ENCODE results near the gene IQUB. TPM values are rescaled to one million over a fixed set of nuclear protein-coding genes. Genes with fewer than 3 reads are reported as not detected.
A peak's percentile ranks its signal among the peaks of the same experiment; 100 is the strongest.
"Not testable (repeated sequence)": the region's sequence is repeated elsewhere in the genome, so short reads cannot be mapped to it uniquely, and the experiment has no call there.

The IQUB gene
- total RNA-seq, 1 experiment from 2014 or later = 0.08 TPM

DNA sequence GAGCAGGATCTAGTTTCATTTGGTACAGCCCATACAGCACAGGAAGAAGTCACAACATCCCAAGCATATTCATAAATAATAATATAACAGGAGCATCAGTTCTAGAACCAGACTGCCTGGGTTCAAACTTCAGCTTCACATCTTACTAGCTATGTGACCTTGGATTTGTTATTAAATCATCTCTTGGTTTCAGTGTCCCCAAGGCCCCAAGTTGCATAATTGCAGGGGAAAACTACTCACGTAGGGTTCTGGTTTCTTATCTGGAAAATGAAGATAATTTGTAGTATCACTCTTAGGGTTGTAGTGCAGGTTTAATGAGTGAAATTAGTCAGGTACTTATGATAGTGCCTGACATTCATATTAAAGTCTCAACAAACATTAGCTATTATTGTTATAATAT is 5.5 kb upstream of the IQUB start:
- DNase-seq (ENCODE audit: low spot score) = no peak

DNA sequence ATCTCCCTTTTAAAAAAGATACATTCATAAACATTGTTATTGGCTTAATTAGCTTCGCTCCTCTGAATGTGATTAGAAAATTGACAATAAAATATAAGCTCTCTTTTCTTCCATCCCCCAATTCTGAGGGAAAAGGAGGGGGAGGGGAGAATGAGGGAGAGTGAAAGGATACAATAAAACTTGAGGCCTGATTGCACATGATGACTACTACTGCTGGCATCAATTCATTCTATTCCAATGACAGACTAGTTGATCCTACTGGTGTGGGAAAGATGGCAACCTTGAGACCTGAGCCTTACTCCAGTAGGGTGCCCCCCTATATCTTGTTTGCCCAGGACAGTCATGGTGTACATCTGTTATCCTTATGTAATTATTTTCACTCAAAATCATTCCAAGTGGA is 4.5 kb upstream of the IQUB start:
- no peak for DNase-seq (ENCODE audit: low spot score)

DNA sequence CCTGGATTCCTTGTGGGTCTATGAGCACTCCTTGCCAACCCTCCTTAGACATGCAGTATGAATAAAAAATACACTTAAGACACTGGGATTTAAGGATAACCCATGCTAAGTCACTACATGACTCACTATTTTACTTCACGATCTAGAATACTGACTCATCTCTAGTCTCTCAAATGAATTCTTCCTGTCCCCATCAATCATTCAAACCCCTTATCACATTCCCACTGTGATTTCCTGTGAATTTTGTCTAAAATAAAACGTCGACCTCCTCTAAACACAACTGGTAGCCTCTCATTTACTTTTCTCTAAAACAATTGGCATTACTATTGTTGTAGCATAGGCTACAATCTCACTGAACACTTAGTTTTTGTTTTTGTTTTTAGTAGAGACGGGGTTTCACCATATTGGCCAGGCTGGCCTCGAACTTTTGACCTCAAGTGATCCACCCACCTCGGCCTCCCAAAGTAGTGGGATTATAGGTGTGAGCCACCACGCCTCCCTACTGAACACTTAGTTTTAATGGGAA is 3.9 kb upstream of the IQUB start:
- DNase-seq (ENCODE audit: low spot score) = peak; percentile 43

DNA sequence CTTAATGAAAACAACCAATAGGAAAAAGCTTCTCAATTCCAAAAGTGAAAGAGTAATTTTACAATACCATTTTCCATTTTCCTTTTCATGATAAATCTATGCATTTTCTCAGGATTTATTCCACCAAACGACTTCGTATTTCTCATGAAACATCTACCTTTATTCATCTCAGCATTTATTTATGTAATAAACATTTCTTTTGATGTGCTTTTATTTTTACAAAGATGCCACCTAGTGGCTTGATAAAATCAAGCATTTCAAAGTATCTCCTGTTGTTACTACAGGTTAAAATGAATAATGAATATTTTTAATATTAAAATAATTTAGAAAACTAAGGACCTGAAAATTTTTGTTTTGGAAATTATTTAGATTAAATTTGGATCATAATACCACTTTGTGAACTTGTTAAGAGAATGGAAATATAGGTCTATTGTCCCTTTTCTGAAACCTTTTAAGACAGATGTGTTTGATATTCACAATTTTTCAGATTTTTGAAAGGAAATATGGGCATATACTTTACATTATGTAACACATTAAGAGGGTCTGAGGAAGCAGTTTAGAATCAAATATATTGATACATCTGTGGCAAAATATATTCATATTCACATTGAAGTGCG is 2.7 kb upstream of the IQUB start:
- DNase-seq (ENCODE audit: low spot score) = peak; percentile 17

DNA sequence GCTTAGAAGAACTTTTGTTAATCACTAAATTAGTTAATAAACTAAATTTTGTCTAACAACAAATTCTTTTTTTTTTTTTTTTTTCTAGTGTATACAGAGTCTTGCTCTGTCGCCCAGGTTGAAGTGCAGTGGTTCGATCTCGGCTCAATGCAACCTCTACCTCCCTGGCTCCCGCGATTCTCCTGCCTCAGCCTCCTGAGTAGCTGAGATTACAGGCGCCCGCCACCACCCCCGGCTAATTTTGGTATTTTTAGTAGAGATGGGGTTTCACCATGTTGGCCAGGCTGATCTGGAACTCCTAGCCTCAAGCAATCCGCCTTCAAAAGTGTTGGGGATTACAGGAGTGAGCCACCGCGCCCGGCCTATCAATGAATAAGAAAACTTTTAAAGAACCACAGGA is 1.1 kb upstream of the IQUB start:
- no peak for DNase-seq (ENCODE audit: low spot score)

DNA sequence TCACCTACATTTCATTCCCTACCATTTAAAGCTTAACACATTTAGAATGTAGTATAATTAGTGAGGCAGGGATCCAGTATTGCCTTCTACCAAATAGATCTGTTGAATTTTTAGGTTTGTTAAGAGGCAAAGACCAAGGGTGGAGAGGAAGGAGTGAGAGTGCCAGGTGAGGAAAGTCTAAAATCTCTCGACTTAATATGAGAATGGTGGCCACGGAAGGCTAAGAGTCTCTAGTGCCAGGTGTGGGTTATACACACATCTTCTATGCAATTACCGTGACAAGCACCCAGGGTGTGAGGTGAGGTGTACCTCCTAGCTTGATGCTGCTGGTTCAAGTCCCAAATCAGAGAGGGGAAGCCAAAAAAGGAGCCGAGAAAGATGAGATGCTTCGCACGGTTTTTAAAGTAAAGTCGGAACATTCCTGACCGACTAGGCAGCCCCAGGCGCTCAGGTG is 439 bp downstream of the IQUB start:
- DNase-seq (ENCODE audit: low spot score) = no peak

DNA sequence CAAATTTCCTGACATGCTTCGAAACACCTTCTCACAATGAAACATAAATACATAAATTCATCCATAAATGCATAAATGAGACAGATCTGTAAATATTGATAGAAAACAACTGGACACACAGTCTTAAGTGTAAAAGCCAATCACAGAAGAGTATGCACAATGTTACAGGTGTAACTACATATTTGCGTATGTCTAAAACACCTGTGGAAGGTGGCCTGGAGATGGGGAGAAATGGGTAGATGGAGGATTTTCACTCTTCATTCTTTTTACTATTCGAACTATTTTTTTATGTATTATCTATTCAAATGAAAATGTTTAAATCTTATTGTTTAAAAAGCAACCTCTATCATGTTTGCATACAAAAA is 860 bp downstream of the IQUB start:
- DNase-seq (ENCODE audit: low spot score) = no peak

DNA sequence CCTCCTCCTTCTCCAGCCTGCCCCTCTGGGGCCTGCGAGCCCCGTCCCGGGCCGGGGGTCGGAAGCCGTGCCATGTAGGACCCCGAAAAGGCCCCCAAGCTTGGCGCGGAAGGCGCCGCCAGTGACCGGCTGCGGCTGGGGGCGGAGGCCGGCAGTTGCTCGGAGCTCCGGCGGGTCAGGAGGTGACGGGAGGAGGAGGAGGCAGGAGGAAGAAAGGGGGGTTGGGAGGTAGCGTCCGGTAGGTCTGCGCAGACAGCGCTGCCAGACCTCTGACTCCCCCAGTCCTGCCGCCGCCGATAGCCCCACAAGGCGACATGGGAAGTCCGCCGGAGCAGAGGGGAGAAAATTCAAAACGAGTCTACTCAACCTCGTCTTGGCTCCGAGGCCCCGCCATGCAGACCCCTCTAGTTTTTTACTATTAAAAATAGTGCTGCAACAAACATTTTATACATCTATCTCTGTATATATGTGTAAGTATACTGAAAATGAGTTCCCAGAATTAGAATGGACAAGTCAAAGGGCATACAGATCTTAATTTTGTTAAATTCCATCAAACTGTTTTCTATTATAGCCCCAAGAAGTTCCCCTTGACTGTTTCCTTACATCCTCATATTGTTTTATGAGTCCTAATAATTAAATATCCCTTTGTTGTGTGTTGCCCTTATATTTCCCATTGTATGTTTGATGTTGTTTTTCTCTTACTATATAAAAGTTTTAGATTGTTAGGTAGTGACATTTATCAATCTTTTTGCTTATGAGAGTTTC is 1.4 kb downstream of the IQUB start:
- DNase-seq (ENCODE audit: low spot score) = not testable (repeated sequence)

DNA sequence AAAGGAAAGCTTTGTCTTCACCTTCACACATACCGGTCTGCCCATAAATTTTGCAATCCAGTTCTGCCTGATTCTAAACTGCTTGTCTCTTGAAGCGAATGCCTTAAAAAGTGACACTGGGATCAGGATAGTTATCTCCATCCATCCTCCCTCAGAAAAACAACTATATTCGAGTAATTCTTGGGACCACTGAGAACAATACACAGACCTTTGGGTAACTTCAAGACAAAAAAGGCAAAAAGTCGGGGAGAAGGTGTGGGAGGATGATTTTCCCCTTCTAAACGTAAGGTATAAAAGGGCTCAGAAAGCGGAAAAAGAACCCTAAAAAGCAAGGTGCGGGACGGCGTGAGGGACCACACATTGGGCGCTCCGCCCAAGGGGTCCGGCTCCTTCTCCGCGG is 2.1 kb downstream of the IQUB start:
- not testable (repeated sequence) for DNase-seq (ENCODE audit: low spot score)

DNA sequence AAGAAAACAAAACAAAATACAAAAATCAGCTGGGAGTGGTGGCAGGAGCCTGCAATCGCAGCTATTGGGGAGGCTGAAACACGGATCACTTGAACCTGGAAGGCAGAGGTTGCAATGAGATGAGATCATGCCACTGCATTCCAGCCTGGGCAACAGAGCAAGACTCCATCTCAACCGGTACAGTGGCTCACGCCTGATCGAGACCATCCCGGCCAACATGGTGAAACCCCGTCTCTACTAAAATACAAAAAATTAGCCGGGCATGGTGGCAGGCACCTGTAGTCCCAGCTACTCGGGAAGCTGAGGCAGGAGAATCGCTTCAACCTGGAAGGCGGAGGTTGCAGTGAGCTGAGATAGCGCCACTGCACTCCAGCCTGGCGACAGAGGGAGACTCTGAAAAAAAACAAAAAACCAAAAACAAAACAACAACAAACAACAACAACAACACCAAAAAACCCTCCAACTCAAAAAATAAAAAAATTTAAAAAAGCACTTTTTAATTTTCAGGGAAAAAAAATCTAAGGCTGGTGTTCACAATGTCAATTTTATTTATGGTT is 4.3 kb downstream of the IQUB start:
- DNase-seq (ENCODE audit: low spot score) = not testable (repeated sequence)

DNA sequence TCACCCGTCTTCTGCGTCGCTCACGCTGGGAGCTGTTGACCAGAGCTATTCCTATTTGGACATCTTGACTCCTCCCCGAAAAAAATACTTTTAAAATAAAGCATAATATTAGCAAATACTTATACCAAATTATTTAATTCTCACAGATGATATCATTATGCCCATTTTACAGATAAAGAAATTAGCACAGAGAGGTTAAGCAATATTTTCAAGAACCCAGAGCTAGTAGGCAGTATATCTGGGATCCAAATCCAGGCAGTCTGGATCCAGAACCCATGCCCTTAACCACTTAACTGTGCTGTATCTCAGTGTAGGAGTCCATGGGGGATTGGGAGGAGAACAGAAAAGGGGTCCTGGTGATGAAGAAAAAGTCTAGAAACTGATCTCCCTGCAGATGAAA is 6.1 kb downstream of the IQUB start:
- no peak for DNase-seq (ENCODE audit: low spot score)

DNA sequence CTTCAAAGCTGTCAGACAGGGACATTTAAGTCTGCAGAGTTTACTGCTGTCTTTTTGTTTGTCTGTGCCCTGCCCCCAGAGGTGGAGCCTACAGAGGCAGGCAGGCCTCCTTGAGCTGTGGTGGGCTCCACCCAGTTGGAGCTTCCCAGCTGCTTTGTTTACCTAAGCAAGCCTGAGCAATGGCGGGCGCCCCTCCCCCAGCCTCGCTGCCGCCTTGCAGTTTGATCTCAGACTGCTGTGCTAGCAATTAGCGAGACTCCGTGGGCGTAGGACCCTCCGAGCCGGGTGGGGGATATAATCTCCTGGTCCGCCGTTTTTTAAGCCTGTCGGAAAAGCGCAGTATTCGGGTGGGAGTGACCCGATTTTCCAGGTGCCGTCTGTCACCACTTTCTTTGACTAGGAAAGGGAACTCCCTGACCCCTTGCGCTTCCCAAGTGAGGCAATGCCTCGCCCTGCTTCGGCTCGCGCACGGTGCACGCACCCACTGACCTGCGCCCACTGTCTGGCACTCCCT is 6.6 kb downstream of the IQUB start:
- not testable (repeated sequence) for DNase-seq (ENCODE audit: low spot score)

DNA sequence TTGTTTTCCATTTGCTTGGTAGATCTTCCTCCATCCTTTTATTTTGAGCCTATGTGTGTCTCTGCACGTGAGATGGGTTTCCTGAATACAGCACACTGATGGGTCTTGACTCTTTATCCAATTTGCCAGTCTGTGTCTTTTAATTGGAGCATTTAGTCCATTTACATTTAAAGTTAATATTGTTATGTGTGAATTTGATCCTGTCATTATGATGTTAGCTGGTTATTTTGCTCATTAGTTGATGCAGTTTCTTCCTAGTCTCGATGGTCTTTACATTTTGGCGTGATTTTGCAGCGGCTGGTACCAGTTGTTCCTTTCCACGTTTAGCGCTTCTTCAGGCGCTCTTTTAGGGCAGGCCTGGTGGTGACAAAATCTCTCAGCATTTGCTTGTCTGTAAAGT is 7.9 kb downstream of the IQUB start:
- DNase-seq (ENCODE audit: low spot score) = not testable (repeated sequence)

DNA sequence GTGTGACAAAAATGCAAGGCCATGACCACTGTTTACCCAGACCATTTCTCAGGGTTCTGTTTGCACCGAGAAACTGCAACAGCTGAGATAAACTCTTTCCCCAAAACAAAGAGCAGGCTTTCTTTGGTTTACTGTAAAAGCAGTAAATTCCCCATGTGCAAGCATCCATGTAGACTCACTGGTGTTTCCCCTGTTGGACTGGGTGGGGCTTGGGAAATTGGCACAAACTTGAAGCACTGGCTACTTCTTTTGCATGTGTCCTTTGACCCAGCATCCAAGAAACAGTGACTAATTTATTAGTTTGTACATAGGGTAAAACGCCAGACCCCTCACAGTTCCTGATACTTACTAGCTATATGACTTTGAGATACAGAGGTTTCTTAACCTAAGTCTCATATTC is 12.3 kb downstream of the IQUB start:
- DNase-seq (ENCODE audit: low spot score) = no peak

DNA sequence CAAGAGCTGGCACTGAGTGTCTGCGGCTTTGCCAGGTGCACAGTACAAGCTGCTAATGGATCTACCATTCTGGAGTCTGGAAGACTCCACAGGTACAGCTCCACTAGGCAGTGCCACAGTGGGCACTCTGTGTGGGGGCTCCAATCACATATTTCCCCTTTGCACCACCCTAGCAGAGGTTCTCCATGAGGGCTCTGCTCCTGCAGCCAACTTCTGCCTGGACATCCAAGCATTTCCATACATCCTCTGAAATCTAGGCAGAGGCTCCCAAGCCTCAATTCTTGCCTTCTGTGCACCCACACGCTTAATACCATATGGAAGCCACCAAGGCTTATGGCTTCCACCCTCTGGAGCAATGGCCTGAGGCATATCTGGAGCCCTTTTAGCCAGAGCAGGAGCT is 29.2 kb downstream of the IQUB start:
- no peak for DNase-seq (ENCODE audit: low spot score)

DNA sequence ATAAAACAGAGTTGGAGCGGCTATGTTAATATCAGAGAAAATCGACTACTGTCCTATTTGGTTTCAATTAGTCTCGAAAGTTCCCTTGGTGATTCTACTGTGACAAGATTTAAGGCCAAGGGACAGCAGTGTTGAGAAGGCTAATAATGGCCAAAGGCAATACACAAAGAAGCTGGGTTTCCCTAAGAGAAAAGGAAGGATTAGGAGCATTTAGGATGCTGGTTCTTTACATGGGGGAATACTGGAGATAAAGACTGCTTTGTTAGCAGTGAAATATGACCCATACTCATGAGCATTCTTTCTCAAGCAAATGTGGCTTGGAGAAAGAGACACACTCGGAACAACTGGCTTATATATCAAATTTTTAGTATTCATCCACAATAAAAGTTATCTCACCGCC is 32.2 kb downstream of the IQUB start:
- DNase-seq (ENCODE audit: low spot score) = no peak

DNA sequence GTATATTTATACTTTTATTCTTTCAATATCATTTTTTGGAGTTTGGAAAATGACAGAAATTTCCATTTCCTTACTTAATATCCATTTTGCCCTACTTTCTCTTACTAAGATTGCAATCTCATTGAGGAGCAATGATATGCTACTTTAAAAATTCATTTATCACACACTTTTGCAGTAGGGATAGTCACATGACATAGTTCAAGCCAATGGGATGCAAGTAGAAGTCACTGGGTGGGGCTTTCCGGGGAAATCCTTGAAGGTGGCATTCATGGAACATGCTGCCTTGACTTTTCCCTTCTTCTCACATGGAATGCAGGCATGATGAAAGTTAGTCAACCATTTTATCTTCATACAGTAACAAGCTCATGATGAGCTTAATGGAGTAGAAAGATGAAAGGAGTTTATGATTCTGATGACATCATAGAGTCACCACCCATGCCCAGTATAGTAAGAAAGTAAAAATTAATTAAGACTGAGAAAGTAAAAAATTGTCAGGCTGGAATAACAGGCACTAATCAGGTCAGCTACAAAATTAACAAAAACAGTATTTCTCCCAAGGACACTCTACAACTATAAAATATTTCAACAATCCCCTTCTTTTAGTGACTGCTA is 33.4 kb downstream of the IQUB start:
- no peak for DNase-seq (ENCODE audit: low spot score)

DNA sequence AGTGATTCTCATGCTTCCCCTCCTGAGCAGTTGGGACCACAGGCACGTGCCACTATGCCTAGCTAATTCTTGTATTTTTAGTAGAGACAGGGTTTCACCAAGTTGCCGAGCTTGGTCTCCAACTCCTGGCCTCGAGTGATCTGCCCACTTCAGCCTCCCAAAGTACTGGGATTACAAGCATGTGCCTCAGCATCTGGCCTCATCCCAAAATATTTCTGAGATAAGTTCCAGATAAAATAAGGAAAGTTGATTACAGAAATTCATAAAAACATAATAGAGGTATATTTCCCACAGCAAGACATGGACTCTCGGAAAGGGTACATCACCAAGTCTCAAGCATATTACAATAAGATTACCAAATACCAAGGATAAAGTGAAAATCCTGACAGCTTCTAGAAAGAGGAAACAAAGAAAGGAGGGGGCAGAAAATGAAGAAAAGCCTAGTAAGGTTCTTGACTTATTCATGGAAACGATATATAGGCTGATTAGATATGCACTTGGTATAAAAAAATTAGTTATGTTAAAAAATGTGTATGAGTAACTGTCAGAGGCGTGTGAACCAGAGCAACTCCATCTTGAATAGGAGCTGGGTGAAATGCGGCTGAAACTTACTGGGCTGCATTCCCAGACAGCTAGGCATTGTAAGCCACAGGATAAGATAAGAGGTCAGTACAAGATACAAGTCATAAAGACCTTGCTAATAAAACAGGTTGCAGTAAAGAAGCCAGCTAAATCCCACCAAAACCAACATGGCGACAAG is 35.0 kb downstream of the IQUB start:
- no peak for DNase-seq (ENCODE audit: low spot score)

DNA sequence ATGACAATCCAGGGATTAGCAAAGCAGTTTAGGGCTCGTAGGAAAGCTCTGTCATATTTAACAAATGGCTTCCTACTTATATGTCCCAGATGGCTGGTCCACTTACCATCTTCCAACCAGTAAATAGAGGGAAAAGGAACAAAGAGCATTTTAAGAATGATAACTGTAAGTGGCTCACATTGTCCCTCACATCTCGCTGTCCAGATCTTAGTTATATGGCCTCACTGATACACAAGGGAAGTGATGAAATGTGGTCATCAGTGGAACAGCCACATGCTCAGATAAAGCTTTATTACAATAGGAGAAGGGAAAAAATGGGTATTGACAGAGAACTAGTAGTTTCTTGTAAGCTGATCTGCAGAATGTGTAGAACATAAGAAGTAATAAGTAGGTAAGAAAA is 35.8 kb downstream of the IQUB start:
- DNase-seq (ENCODE audit: low spot score) = no peak

DNA sequence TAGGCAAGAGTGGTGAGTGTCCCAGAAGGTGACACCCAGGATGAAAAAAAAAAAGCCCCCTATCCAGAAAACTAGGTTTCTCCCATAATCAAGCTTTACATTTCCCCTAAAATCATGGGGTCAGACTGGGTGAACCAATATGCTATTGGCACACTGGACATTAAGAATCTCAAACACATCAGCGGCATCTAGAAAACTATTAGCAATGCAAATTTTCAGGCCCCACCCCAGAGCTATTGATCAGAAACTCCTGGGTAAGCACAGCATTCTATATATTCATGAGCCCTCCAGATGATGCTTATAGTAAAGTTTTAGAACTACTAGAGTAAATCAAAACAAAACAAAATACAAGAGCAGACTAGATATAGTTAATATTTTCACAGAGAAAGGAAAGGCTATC is 36.4 kb downstream of the IQUB start:
- DNase-seq (ENCODE audit: low spot score) = no peak

DNA sequence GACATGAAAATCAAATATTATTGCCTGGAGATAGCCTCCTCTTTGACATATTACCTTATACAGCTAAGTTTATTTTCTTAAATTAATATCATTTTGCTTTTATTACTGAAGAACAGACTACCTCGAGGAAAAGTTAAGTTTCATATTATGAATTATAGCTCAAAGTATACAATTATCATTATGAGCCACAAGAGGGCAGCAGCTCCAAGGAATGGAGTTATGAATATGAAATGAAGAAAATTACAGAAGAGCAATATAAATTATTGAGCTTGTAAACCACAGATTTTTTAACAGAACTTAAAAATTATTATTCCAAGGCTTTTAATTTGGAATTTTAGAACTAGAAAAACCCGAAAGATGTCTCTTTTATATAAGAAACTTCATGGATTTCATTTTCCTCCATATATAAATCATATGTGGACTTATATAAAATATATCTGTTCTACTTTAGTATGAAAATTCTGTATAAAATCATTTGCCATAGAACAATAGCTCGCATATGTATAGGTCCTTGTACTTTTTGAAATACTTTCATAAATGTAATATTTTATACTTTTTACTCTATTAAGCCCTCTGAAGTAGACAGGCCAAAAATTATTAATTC is 40.1 kb downstream of the IQUB start:
- no peak for DNase-seq (ENCODE audit: low spot score)

Data from H4 (cell line).